HG03097 (cell line): ENCODE data around the gene F7.
"Not testable (repeated sequence)": the region's sequence is repeated elsewhere in the genome, so short reads cannot be mapped to it uniquely, and the experiment has no call there.

Experiments
- ATAC-seq: cut with Tn5 transposase; IDR thresholded peaks from one replicate; pipeline ENCODE4 v1.9.1; 2021; ENCODE audit not compliant: unreplicated experiment, low FRiP score

The F7 gene

DNA sequence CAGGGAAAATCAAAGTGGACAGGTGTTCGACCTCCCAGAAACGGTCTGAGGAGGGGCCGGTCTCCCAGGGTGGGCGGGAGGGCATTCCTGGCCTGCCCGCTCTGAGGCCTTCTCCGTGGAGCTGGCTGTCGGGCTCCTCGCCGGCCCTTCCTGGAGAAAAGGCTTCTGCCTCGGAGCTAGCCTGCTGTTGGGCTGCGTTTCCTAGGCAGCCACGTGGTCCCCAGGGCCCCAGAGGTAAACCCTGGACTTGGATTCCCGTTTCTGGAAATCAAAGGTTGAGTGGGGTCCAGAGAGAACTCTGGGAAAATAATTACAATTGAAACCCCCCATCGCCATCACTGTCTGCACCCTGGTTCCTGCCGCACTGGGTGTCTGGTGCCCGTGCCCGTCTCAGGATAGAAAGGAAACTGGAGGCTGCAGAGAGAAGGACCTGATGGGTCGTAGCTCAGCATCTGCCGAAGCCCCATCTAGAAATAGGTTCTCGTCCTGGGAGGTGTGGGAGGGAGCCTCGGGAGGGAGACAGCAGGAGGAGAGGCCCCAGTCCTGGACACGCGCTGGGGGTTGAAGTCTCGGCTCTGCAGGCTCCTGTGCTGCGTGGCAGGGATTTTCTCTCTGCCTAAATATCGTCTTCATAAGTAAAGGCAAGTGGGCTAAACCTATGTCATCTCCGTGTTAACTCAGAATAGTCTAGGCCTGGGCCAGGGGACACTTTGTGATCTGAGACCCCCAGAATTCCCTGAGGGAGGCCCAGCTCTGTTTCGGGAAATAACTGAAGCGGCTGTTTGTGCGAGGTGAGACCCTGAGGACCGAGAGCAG lies 45.2 kb downstream of the F7 start:
- no peak for ATAC-seq

DNA sequence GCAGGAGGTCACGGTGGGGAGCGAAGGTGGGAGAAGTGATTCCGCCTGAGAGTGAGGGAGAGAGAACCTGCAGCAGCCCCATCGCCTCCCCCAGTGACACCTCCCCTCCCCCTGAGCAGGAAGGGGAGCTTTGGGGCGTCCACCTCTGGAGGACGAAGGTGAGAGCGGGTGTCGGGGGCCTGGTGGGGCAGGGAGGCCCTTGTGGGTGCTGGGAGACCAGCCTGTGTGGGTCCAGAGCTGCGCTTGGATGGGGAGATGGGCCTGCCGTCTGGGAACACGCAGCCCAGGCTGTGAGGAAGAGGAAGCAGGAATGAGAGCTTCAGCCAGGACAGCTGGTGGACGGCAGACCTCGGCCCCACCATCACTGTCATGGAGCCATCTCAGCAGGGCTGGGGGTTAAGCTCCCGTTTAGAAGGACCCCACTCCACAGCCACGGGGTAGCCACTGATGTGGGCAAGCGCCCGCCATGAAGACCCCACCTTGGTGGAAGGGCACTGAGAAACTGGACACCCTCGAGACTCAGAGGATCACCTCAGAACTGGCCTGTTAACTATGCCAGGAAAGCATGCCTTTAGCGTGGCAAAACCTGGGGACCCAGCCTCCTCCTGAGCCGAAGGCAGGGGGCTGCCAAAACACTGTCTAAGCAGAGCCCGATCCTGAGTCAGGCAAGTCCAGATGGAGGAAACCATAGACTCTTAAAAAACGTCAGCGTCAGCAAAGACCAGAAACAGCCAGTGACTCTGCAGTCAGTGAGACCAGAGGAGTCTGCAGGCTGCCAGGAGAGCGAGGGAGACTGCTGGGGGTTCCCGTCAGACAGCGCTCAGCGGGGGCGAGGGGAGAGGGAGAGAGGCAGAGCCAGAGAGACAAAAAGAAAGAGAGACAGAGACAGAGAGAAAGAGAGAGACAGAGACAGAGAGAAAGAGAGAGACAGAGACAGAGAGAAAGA lies 46.4 kb downstream of the F7 start:
- no peak for ATAC-seq

DNA sequence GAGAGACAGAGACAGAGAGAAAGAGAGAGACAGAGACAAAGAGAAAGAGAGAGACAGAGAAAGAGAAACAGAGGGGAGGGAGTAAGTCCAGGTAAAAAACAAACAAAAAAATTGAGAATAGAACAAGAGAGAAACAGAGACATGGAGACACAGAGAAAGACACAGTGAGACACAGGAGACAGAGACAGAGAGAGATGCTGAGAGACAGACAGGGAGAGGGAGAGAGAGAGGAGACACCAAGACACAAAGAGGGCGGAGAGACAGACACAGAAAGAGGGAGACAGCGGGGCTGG lies 47.0 kb downstream of the F7 start:
- no peak for ATAC-seq

DNA sequence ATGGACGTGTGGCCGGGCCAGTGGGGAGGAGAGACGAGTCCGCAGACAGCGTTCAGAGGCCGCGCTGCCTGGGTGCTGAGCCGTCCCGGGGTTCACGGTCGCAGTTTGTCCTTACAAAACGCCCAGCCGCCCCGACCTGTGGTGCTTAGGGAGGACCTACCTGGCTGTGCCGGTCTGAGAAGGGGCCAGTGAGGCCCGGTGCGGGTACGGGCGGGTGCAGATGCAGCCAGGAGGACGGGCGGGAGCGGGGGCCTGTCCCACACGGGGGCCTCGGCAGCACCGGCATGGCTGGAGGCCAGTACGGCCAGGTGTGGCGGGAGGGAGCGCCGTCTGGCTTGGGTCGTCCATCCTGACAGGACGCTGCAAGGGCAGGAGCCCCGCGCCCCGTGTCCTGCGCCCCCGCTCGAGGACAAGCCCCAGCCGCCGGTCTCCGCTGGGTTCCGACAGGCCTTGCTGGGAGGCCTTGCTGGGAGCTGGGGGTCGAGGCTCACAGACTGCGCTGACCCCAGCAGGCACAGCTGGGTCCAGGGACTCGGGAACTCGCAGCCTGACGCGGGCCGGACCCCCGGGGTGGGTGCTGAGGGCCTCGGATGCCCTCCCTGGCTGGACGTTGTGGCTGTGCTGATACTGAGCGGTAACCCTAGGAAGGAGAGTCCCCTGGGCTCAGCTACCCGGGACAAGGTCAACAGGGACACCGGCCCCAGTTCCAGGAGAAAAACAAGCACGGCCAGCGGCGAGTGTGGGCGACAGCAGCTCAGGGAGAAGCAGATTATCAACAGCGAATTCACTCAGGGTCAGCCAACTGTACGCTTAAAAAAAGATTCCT lies 47.6 kb downstream of the F7 start:
- no peak for ATAC-seq

DNA sequence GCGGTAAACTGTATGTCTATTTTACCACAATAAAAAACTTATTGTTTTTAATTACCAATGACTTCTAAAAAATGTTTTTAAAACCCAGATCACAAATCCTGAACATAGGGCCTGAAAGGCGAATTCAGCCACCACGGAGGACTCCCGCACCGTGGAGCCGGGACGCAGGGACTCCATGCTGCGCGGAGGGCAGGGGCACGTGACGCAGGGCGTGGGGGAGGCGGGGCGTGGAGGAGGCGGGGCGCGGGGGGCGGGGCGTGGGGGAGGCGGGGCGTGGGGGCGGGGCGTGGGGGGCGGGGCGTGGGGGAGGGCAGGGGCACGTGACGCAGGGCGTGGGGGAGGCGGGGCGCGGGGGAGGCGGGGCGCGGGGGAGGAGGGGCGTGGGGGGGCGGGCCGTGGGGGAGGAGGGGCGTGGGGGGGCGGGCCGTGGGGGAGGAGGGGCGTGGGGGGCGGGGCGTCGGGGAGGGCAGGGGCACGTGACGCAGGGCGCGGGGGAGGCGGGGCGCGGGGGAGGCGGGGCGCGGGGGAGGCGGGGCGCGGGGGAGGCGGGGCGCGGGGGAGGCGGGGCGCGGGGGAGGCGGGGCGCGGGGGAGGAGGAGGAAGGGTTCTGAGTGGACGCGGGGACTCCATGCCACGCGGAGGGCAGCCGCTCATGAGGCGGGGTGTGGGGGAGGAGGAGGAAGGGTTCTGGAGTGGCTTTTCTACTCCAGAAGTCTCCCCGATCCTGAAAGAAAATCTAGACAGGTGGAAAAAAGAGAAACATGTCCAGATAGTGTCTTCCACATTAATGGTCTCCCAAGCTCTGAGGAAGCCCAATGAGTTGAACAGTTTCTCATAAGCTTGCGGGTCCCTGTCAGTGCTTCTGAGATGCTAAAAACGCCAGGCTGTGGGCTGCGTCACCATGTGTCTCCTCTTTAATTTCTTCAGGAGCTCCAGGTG lies 48.5 kb downstream of the F7 start:
- ATAC-seq: no peak

DNA sequence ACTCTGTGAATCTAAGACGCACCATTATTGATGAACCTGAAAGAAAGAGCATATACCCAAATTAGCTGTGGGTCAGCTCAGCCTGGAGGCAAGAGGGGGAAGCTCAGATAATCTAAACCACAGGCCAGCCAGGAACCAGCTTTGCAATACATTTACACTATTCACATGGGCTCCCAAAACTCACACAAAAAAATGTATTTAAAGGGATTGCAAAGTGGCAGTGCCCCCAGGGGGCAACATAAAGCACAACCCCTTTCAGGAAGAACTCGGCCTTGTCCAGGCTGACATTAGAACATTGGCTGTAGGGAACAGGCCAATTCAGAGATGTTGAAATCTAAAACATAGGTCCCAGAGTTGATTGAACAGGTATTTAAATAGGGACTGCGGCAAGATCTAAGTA lies 49.6 kb downstream of the F7 start:
- ATAC-seq: no peak

DNA sequence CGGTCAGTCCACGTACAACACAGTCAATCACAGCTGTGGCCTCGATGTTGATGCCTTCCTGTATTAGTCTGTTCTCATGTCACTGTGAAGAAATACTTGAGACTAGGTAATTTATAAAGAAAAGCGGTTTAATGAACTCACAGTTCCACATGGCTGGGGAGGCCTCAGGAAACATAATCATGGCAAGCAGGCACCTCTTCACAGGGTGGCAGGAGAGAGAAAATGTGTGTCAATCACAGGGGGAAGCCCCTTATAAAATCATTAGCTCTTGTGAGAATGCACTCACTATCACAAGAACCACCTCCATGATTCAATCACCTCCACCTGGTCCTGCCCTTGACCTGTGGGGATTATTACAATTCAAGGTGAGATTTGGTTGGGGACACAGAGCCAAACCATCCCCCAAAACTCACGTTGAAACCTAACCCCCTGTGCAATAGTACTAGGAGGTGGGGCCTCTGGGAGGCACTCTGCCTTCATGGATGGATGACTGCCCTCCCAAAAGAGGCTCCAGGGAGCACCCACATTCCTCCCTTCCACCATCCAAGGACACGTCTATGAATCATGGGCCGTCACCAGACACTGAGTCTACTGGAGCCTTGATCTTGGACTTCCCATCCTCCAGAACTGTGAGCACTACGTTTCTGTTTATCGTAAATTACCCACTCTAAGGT lies 50.5 kb downstream of the F7 start:
- ATAC-seq: no peak

DNA sequence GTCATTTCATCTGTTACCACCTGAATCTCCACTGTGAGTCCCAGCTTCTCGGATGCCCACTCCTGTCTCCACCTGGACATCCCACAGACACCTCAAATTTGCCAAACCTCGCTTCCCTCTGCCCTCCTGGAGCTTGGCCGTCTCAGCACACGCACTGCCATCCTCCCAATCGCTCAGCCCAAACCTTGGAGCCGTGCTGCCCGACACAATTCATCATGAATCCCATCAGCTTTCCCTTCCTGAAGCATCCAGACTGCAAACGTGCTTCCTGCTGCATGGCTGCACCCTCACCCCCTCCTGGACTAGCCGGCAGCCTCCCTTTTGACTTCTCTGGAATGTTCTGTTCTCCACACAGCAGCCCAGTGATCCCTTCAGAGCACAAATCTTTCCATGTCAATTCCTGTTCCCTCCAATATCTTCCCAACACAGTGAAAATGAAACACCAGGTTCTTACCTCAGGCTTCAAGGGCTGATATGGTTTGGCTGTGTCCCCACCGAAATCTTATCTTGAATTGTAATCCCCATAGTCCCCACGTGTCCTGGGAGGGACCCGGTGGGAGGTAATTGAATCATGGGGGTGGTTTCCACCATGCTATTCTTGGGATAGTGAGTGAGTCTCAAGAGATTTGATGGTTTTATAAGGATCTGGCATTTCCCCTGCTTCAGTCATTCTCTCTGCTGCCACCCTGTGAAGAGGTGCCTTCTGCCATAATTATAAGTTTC lies 51.8 kb downstream of the F7 start:
- no peak for ATAC-seq

DNA sequence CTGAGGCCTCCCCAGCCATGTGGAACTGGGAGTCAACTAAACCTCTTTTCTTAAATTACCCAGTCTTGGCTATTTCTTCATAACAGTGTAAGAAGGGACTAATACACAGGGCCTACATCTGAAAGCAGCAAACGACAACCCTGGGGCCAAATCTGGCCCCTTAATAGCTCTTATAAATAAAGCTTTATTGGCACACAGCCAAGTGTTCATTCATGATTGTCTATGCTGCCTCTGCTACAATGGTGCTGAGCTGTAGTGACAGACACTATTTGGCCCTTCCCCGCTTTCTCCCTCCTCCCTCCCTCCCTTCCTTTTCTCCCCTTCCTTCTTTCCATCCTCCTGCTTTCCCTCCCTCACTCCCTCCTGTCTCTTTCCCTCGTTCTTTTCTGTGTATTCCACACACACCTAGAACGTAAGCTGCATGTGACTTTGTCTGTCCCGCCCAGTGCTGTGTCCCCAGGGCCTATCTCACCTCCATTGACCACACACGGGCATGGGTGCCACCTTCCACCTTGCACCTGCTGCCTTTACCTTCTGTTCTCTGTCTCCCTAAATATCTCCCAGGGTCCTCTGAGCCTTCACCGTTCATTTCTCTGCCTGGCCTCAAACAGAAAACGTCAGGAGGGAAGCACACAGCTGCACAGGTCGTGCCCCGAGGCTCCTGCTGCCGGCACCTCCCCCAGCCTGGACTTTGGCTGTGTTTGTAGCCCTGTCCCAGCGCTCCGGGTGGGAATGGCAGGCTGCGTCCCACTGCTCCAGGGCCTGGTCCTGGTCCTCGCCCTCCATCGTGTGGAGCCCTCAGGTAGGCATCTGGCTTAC lies 52.5 kb downstream of the F7 start, which contains the start of gene PROZ:
TSS of gene PROZ (plus strand) at position 720 of the 819 bp plus-strand sequence. CDS start at position 733, 13 bp downstream.
- no peak for ATAC-seq

DNA sequence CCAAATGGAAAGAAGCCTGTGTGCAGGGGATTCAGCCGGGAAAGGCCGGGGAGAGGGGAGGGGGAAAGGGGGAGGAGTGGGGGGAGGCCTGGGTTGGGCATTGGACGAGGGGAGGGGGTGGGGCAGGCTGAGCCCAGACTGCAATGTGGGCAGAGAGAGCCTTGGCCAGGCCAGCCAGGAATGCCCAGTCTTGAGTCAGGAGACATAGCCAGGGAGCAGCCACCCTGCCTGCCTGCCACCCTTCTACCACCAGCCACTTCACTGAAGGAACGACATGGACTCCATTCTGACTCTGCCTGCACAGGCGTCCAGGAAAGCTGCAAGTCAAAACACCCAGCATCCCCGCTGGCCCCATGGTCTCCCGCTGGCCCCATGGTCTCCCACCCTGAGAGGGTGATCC lies 53.4 kb downstream of the F7 start:
- no peak for ATAC-seq

DNA sequence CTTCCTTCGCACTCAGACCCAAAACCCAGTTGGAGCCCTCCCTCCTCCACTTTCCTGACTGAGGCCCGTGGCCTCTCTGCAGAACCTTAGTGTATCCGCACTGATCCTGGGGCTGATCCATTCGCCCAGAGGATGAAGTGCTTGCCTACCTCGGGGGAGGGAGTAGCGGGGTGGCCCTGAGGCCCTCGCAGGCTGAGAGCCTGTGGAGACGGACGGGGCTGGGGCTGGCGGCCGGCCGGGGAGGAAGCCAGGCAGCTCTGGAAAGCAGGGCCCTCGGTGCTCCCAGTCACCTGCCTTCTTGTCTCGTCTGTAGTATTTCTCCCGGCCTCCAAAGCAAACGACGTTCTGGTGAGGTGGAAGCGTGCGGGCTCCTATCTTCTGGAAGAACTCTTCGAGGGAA lies 54.1 kb downstream of the F7 start:
- ATAC-seq: no peak

DNA sequence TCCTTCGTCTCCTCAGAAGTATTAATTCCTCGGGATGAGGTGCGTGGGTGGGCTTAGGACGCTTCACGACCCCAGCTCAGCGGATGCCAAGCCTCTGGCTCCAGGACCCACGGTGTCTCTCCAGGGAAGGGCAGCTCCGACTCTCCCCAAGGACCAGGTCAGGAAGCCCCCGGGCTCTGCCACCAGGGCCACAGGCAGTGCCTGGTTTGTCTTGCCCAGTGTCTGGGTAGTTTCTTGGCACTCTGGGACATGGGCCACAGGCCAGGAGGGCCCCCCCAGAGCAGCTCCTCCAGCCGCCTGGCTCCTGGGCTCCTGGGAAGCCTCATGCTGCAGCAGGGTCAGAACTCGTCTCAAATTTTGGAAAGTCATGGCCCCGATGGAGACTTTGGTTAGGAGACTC lies 55.4 kb downstream of the F7 start:
- ATAC-seq: no peak

DNA sequence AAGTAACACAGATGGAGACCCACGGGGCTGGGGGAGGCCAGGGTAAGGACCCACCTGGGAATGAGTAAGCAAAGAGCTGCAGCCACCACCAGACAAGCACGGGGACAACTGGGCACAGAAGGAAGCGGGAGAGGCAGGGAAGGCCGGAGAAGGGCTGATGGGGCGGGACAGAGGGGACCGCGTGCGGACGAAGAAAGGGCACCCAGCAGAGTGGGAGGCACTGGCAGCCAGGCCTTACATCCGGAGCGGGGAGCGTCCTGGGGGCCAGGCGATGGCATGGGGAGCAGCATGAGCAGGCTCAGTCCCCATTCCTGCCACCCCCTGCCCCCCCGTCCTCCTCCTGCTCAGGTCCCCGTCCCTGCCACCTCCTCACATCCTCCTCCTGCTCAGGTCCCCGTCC lies 55.8 kb downstream of the F7 start:
- no peak for ATAC-seq

DNA sequence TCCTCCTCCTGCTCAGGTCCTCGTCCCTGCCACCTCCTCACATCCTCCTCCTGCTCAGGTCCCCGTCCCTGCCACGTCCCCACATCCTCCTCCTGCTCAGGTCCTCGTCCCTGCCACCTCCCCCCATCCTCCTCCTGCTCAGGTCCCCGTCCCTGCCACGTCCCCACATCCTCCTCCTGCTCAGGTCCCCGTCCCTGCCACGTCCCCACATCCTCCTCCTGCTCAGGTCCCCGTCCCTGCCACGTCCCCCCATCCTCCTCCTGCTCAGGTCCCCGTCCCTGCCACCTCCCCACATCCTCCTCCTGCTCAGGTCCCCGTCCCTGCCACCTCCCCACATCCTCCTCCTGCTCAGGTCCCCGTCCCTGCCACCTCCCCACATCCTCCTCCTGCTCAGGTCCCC lies 56.4 kb downstream of the F7 start:
- not testable (repeated sequence) for ATAC-seq

DNA sequence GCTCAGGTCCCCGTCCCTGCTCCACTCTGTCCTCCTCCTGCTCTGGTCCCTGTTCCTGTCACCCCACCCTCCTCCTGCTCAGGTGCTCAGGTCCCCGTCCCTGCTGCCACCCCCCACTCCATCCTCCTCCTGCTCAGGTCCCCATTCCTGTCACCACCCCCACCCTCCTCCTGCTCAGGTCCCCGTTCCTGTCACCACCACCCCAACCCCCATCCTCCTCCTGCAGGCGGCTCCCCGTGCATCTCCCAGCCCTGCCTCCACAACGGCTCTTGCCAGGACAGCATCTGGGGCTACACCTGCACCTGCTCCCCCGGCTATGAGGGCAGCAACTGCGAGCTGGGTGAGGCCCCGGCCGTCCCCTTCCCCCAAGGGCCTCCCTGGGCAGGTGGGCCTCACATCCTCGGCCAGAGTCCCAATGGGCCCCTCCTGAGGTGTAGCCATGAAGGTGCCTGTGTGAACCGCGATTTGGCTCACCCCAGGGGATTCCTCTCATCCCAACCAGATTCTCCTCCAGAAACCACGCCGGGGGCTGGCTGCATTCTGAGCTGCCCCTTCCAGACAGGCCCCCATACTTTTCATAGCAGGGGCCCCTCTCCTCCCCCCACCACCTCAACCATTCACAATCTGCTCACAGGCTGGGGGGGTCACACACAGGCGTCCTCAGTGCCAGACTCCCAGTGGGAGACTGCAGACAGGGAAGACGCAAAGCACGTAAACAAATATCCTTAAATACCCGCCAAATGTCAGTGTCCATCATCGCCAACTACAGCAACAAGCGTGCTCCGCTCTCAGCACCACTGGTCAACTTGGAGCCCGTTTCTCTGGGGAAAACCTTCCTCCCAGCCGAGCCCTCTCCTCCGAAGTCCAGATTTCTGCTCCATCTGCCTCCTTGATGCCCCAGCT lies 57.4 kb downstream of the F7 start:
- ATAC-seq: no peak

DNA sequence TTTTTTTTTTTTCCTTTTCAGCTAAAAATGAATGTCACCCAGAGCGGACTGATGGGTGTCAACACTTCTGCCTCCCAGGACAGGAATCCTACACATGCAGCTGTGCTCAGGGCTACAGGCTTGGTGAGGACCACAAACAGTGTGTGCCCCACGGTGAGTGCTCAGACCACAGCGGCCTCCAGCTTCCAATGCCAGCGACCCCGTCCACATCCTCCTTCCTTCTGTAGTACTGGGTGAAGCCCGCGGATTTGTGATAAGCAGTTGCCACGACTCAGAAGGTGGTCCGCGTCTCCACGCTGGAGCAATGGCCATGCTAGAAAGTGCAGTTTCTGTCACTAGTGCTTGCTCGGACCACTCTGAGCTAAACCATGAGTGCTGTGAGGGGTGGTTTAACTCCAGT lies 58.9 kb downstream of the F7 start:
- no peak for ATAC-seq

DNA sequence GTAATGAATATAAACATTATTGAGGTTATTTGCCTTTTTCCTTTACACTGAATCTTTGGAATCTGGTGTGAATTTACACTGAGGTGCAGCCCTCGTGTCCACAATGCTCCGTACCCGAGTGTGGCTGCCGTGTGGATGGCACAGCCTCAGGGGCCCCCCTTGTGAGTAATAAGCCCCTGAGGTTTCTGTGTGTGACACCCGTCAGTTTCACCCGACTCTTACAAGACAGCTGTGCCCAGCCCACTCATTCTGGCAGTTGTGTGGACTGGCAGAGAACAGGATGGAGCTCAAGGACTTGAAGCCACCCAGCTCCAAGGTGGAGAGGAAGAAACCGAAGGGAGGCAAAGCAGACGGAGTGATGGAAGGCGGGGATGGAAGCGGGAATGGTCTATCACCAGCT lies 60.7 kb downstream of the F7 start:
- no peak for ATAC-seq
